Liver (tissue), 9 donors: Measurements from ENCODE around the gene MAGI1. TPM values are rescaled to one million over a fixed set of nuclear protein-coding genes. Genes with fewer than 3 reads are reported as not detected.

Experiments
- DNase-seq: peaks from one replicate; pipeline ENCODE4 v3.0.0-alpha.2; 2017; ENCODE audit warnings: low spot score
- H3K27ac ChIP-seq, 2 donors: one replicate each; pipeline ENCODE4 v1.7.0; 2013; ENCODE audit warnings: inconsistent platforms in 2 of 2, low read length in 2 of 2, control low read depth in 1 of 2, low read depth in 1 of 2, mild to moderate bottlenecking in 1 of 2
- H3K27me3 ChIP-seq, 4 donors: one replicate each; pipeline versions ENCODE4 v1.6.1 to v1.7.0; 2013; ENCODE audit warnings: low read length in 3 of 4, inconsistent platforms in 1 of 4, mild to moderate bottlenecking in 1 of 4, moderate library complexity in 1 of 4; ENCODE audit not compliant: control insufficient read depth in 4 of 4, insufficient read depth in 4 of 4
- H3K36me3 ChIP-seq, 4 donors: one replicate each; pipeline versions ENCODE4 v1.6.1 to v1.7.0; 2013; ENCODE audit warnings: low read length in 3 of 4, mild to moderate bottlenecking in 3 of 4, low read depth in 1 of 4, moderate library complexity in 1 of 4; ENCODE audit not compliant: control insufficient read depth in 4 of 4, insufficient read depth in 3 of 4
- H3K4me1 ChIP-seq, 4 donors: one replicate each; pipeline versions ENCODE4 v1.6.1 to v1.7.0; 2013; ENCODE audit warnings: low read length in 3 of 4, mild to moderate bottlenecking in 3 of 4, moderate library complexity in 1 of 4; ENCODE audit not compliant: control insufficient read depth in 4 of 4, insufficient read depth in 4 of 4
- H3K4me3 ChIP-seq, 3 donors: one replicate each; pipeline versions ENCODE4 v1.6.1 to v1.7.0; 2013; ENCODE audit warnings: low read length in 3 of 3, control low read depth in 1 of 3, low read depth in 1 of 3, mild to moderate bottlenecking in 1 of 3
- H3K9ac ChIP-seq, 2 donors: one replicate each; pipeline ENCODE4 v1.7.0; 2013; ENCODE audit warnings: low read length in 2 of 2, mild to moderate bottlenecking in 2 of 2, moderate library complexity in 2 of 2, control low read depth in 1 of 2, low read depth in 1 of 2
- H3K9me3 ChIP-seq, 4 donors: one replicate each; pipeline versions ENCODE4 v1.6.1 to v1.7.0; 2013; ENCODE audit warnings: low read length in 3 of 4; ENCODE audit not compliant: control insufficient read depth in 4 of 4
- EGR1 ChIP-seq, 2 donors: IDR thresholded peaks; 2 replicates each; pipeline ENCODE4 v1.6.1; 2016 to 2018; ENCODE audit warnings: antibody characterized with exemption in 2 of 2, low read depth in 2 of 2
- FOXA1 ChIP-seq: IDR thresholded peaks from 2 replicates; pipeline ENCODE4 v1.6.1; 2016; ENCODE audit warnings: antibody characterized with exemption
- FOXA2 ChIP-seq: IDR thresholded peaks from 2 replicates; pipeline ENCODE4 v1.6.1; 2016; ENCODE audit warnings: antibody characterized with exemption
- GABPA ChIP-seq, 2 donors: IDR thresholded peaks in 1 of 2; conservative IDR thresholded peaks in 1 of 2; 2 replicates each; pipeline ENCODE4 v1.6.1; 2016; ENCODE audit warnings: antibody characterized with exemption in 2 of 2, mild to moderate bottlenecking in 1 of 2, moderate library complexity in 1 of 2
- HNF4A ChIP-seq, 2 donors: conservative IDR thresholded peaks; 2 replicates each; pipeline ENCODE4 v1.6.1; 2016; ENCODE audit warnings: antibody characterized with exemption in 2 of 2, mild to moderate bottlenecking in 2 of 2
- HNF4G ChIP-seq: IDR thresholded peaks from 2 replicates; pipeline ENCODE4 v1.6.1; 2016; ENCODE audit warnings: antibody characterized with exemption
- JUND ChIP-seq, 2 donors: IDR thresholded peaks; 2 replicates each; pipeline ENCODE4 v1.6.1; 2016; ENCODE audit warnings: antibody characterized with exemption in 2 of 2
- NR2F2 ChIP-seq: IDR thresholded peaks from 2 replicates; pipeline ENCODE4 v1.6.1; 2016; ENCODE audit warnings: antibody characterized with exemption
- RAD21 ChIP-seq, 2 donors: IDR thresholded peaks; 2 replicates each; pipeline ENCODE4 v1.6.1; 2016; ENCODE audit warnings: antibody characterized with exemption in 2 of 2, mild to moderate bottlenecking in 2 of 2
- RXRA ChIP-seq, 2 donors: IDR thresholded peaks; 2 replicates each; pipeline ENCODE4 v1.6.1; 2017 to 2018; ENCODE audit warnings: antibody characterized with exemption in 2 of 2, mild to moderate bottlenecking in 1 of 2
- SP1 ChIP-seq: IDR thresholded peaks from 2 replicates; pipeline ENCODE4 v1.6.1; 2018; ENCODE audit warnings: antibody characterized with exemption, mild to moderate bottlenecking
- TAF1 ChIP-seq: conservative IDR thresholded peaks from 2 replicates; pipeline ENCODE4 v1.6.1; 2016; ENCODE audit warnings: antibody characterized with exemption, mild to moderate bottlenecking
- YY1 ChIP-seq: IDR thresholded peaks from 2 replicates; pipeline ENCODE4 v1.6.1; 2016; ENCODE audit warnings: antibody characterized with exemption, mild to moderate bottlenecking
- WGBS: extraction: QIAGEN DNeasy Blood & Tissue Kit; methylation state at CpG from one replicate; pipeline ENCODE4 v1.1.7; 2013; 5-methylcytosine and 5-hydroxymethylcytosine counted together
- polyA plus RNA-seq, 2 donors: library from polyadenylated mRNA; stranded (reverse) in 1 of 2; unstranded in 1 of 2; fragments of 200-250 nt in 1 of 2; fragments of >200 nt in 1 of 2; fragmentation: Nextera tagmentation in 1 of 2; extraction: Ambion mirVana in 1 of 2; gene quantifications; one replicate each; pipeline versions ENCODE4 v1.2.1 to v1.2.3, GENCODE V29; 2013 to 2015
- total RNA-seq, 2 donors: library from RNA; depleted of rRNA; stranded (reverse); fragments of >200 nt; gene quantifications; one replicate each; pipeline ENCODE4 v1.2.3, GENCODE V29; 2014
- TF ChIP-seq, protein P1 (sequence below): IDR thresholded peaks from 2 replicates; pipeline ENCODE4 v1.6.1; 2016; ENCODE audit warnings: antibody characterized with exemption
- TF ChIP-seq, protein P2 (sequence below): IDR thresholded peaks from 2 replicates; pipeline ENCODE4 v1.6.1; 2016; ENCODE audit warnings: antibody characterized with exemption
- TF ChIP-seq, protein P3 (sequence below): IDR thresholded peaks from 2 replicates; pipeline ENCODE4 v1.6.1; 2016; ENCODE audit warnings: antibody characterized with exemption
- TF ChIP-seq, protein P4 (sequence below): IDR thresholded peaks from 2 replicates; pipeline ENCODE4 v1.6.1; 2016; ENCODE audit warnings: antibody characterized with exemption, mild to moderate bottlenecking
- TF ChIP-seq, protein P5 (sequence below): fragments of 150-350 bp; IDR thresholded peaks from 2 replicates; pipeline ENCODE4 v1.5.1; 2017; ENCODE audit warnings: improper control_type of control experiment, low read depth, low read length; ENCODE audit not compliant: missing input control
- donor health status: healthy.
- donor health status: healthy.
- donor health status: healthy.
- donor health status: healthy.
- donor health status: healthy.

The MAGI1 gene
- total and polyA plus RNA-seq, 4 donors, result 9.6 to 68.8 (median 14.0) TPM

DNA sequence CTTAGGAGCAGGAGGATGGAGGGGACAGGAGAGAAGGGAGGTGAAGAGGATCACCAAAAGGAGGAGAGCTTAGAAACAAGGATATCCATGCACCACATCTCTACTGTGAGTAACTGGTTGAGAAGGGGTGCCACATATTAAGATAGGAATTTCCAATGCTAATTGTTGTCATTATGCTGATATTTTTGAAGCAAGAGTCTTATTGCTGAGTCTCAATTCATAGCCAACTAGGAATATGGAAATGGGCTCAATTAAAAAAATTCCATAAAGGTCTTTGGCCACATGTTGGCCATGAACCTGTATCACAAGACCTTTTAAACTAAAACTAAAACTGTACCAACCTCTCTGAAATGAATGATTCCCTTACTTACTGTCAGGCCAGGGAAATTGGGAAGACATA is 642.6 kb downstream of the MAGI1 start:
- DNase-seq, result no peak
- Histone ChIP-seq H3K9ac (no peak overlapping the region), H3K4me1 (no peaks in the 10 kb centered on the region), H3K9me3 (no peaks in the 10 kb centered on the region), H3K27me3 (no peaks in the 10 kb centered on the region), H3K27ac (no peak overlapping the region), H3K36me3 (peaks cover 0 to 5% (median 3%) of the 10 kb centered on the region in 4 donors), H3K4me3 (no peak overlapping the region)
- TF ChIP-seq YY1, result no peak
- TF ChIP-seq, protein P1, sequence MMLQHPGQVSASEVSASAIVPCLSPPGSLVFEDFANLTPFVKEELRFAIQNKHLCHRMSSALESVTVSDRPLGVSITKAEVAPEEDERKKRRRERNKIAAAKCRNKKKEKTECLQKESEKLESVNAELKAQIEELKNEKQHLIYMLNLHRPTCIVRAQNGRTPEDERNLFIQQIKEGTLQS, result no peak

DNA sequence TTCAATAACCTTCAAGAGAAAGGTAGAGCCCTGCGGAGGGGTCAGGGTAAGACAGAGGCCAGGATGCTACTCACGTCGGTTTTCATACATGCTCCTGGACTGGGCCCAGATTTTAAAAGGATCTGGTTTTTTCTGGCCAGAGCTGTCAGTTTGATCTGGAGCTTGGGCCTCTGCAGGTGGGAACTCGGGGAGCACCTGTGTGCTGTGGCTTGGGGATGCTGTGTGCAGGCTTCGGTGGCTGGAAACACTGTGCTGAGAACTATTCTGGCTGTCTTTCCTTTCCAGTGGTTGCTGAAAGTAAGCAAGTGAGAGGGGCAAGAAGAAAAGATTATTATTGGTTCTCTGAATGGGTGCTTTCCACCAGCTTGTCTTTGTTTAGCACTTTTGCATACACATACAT is 647.6 kb downstream of the MAGI1 start:
- H3K9me3 ChIP-seq, result no peaks in the 10 kb centered on the region
- 95% methylated on average over 5 of the region's 5 CpGs for WGBS
- H3K36me3 ChIP-seq, result peaks cover 1 to 11% (median 9%) of the 10 kb centered on the region in 4 donors
- no peak overlapping the region for H3K9ac ChIP-seq
- no peak for DNase-seq
- H3K4me3 ChIP-seq, result no peak overlapping the region
- TF ChIP-seq, protein P2, sequence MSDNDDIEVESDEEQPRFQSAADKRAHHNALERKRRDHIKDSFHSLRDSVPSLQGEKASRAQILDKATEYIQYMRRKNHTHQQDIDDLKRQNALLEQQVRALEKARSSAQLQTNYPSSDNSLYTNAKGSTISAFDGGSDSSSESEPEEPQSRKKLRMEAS, result no peak
- TF ChIP-seq, protein P1, result no peak
- TF ChIP-seq SP1, result no peak
- TF ChIP-seq RXRA (IDR thresholded peaks at IDR 0.05), result no peak
- no peak for TF ChIP-seq YY1
- TF ChIP-seq JUND (IDR thresholded peaks at IDR 0.05), result no peak
- TF ChIP-seq HNF4A (conservative IDR thresholded peaks at IDR 0.05), result no peak
- TF ChIP-seq, protein P3, sequence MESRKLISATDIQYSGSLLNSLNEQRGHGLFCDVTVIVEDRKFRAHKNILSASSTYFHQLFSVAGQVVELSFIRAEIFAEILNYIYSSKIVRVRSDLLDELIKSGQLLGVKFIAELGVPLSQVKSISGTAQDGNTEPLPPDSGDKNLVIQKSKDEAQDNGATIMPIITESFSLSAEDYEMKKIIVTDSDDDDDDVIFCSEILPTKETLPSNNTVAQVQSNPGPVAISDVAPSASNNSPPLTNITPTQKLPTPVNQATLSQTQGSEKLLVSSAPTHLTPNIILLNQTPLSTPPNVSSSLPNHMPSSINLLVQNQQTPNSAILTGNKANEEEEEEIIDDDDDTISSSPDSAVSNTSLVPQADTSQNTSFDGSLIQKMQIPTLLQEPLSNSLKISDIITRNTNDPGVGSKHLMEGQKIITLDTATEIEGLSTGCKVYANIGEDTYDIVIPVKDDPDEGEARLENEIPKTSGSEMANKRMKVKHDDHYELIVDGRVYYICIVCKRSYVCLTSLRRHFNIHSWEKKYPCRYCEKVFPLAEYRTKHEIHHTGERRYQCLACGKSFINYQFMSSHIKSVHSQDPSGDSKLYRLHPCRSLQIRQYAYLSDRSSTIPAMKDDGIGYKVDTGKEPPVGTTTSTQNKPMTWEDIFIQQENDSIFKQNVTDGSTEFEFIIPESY, result no peak
- TF ChIP-seq TAF1, result no peak
- no peak for TF ChIP-seq EGR1 (IDR thresholded peaks at IDR 0.05; ENCODE audit: low read depth in 2 of 2)
- TF ChIP-seq RAD21 (IDR thresholded peaks at IDR 0.05), result no peak
- TF ChIP-seq, protein P4, sequence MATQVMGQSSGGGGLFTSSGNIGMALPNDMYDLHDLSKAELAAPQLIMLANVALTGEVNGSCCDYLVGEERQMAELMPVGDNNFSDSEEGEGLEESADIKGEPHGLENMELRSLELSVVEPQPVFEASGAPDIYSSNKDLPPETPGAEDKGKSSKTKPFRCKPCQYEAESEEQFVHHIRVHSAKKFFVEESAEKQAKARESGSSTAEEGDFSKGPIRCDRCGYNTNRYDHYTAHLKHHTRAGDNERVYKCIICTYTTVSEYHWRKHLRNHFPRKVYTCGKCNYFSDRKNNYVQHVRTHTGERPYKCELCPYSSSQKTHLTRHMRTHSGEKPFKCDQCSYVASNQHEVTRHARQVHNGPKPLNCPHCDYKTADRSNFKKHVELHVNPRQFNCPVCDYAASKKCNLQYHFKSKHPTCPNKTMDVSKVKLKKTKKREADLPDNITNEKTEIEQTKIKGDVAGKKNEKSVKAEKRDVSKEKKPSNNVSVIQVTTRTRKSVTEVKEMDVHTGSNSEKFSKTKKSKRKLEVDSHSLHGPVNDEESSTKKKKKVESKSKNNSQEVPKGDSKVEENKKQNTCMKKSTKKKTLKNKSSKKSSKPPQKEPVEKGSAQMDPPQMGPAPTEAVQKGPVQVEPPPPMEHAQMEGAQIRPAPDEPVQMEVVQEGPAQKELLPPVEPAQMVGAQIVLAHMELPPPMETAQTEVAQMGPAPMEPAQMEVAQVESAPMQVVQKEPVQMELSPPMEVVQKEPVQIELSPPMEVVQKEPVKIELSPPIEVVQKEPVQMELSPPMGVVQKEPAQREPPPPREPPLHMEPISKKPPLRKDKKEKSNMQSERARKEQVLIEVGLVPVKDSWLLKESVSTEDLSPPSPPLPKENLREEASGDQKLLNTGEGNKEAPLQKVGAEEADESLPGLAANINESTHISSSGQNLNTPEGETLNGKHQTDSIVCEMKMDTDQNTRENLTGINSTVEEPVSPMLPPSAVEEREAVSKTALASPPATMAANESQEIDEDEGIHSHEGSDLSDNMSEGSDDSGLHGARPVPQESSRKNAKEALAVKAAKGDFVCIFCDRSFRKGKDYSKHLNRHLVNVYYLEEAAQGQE, result no peak
- TF ChIP-seq FOXA2, result no peak
- no peak for TF ChIP-seq HNF4G
- TF ChIP-seq, protein P5, sequence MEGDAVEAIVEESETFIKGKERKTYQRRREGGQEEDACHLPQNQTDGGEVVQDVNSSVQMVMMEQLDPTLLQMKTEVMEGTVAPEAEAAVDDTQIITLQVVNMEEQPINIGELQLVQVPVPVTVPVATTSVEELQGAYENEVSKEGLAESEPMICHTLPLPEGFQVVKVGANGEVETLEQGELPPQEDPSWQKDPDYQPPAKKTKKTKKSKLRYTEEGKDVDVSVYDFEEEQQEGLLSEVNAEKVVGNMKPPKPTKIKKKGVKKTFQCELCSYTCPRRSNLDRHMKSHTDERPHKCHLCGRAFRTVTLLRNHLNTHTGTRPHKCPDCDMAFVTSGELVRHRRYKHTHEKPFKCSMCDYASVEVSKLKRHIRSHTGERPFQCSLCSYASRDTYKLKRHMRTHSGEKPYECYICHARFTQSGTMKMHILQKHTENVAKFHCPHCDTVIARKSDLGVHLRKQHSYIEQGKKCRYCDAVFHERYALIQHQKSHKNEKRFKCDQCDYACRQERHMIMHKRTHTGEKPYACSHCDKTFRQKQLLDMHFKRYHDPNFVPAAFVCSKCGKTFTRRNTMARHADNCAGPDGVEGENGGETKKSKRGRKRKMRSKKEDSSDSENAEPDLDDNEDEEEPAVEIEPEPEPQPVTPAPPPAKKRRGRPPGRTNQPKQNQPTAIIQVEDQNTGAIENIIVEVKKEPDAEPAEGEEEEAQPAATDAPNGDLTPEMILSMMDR, result no peak
- TF ChIP-seq FOXA1, result no peak
- TF ChIP-seq NR2F2, result no peak
- no peak for TF ChIP-seq GABPA (IDR thresholded peaks at IDR 0.05 in 1 of 2, conservative IDR thresholded peaks at IDR 0.05 in 1 of 2)
- no peak overlapping the region for H3K27ac ChIP-seq
- H3K27me3 ChIP-seq, result no peaks in the 10 kb centered on the region
- H3K4me1 ChIP-seq, result no peaks in the 10 kb centered on the region
